Progenitor cell of endocrine pancreas (in vitro differentiated cells): ENCODE measurements around the gene OR8D2. TPM values are rescaled to one million over a fixed set of nuclear protein-coding genes. Genes with fewer than 3 reads are reported as not detected.

Experiments
- DNase-seq: peaks from one replicate; pipeline ENCODE4 v3.0.0; 2021; ENCODE audit warnings: low spot score; ENCODE audit not compliant: unreplicated experiment
- H3K27ac Mint-ChIP-seq: 2 replicates; pipeline ENCODE4 v1.8.0; 2021; ENCODE audit warnings: mild to moderate bottlenecking, moderate library complexity, mixed read lengths
- H3K27me3 Mint-ChIP-seq: 2 replicates; pipeline ENCODE4 v1.8.0; 2021; ENCODE audit warnings: mixed read lengths
- H3K36me3 Mint-ChIP-seq: 2 replicates; pipeline ENCODE4 v1.8.0; 2022; ENCODE audit warnings: mixed read lengths; ENCODE audit not compliant: insufficient read depth
- H3K4me1 Mint-ChIP-seq: 2 replicates; pipeline ENCODE4 v1.8.0; 2021; ENCODE audit warnings: low read depth, mixed read lengths
- H3K4me3 Mint-ChIP-seq: 2 replicates; pipeline ENCODE4 v1.8.0; 2021; ENCODE audit warnings: low read depth, mild to moderate bottlenecking, moderate library complexity, mixed read lengths
- H3K9me3 Mint-ChIP-seq: 2 replicates; pipeline ENCODE4 v1.8.0; 2021; ENCODE audit warnings: low read depth, mixed read lengths
- CTCF ChIP-seq: fragments of 200-600 bp; sonication (generic); IDR thresholded peaks from one replicate; pipeline ENCODE4 v1.5.0; 2021; ENCODE audit warnings: antibody characterized with exemption, mild to moderate bottlenecking; ENCODE audit not compliant: unreplicated experiment
- total RNA-seq: library from RNA; stranded (reverse); gene quantifications from 2 replicates; pipeline ENCODE4 v1.2.1, GENCODE V29; 2021

Gene OR8D2
- total RNA-seq, 1 donor from 2014 or later: not detected

- no peak for DNase-seq
- Mint-ChIP-seq H3K9me3 (no peaks in the 10 kb centered on the region), H3K27me3 (no peaks in the 10 kb centered on the region), H3K4me1 (no peaks in the 10 kb centered on the region), H3K27ac (no peak overlapping the region), H3K4me3 (no peak overlapping the region), H3K36me3 (no peaks in the 10 kb centered on the region)
- no peak for TF ChIP-seq CTCF
Measured at GRCh38 chr11:124339396-124340141, 19.6 kb upstream of the OR8D2 start.

- no peak for DNase-seq
- Mint-ChIP-seq H3K27me3 (no peaks in the 10 kb centered on the region), H3K27ac (no peak overlapping the region), H3K4me1 (no peaks in the 10 kb centered on the region), H3K36me3 (no peaks in the 10 kb centered on the region), H3K4me3 (no peak overlapping the region), H3K9me3 (peaks cover 9% of the 10 kb centered on the region)
- TF ChIP-seq CTCF: no peak
Measured at GRCh38 chr11:124331873-124332272, 11.9 kb upstream of the OR8D2 start.

GRCh38 chr11:124329787-124330478, 9.9 kb upstream of the OR8D2 start:
- no peaks in the 10 kb centered on the region for H3K27me3 Mint-ChIP-seq

GRCh38 chr11:124327775-124328174, 7.8 kb upstream of the OR8D2 start:
- no peak for TF ChIP-seq CTCF
- H3K9me3 Mint-ChIP-seq: peaks cover 9% of the 10 kb centered on the region
- no peak overlapping the region for H3K27ac Mint-ChIP-seq
- H3K36me3 Mint-ChIP-seq: no peaks in the 10 kb centered on the region
- H3K27me3 Mint-ChIP-seq: no peaks in the 10 kb centered on the region
- DNase-seq: no peak
- peaks cover 2% of the 10 kb centered on the region for H3K4me1 Mint-ChIP-seq
- H3K4me3 Mint-ChIP-seq: no peak overlapping the region

More at GRCh38 chr11:124329787-124330478, 9.9 kb upstream of the OR8D2 start:
- no peak overlapping the region for H3K27ac Mint-ChIP-seq
- H3K36me3 Mint-ChIP-seq: no peaks in the 10 kb centered on the region
- H3K4me3 Mint-ChIP-seq: no peak overlapping the region
- DNase-seq: no peak
- H3K9me3 Mint-ChIP-seq: peaks cover 9% of the 10 kb centered on the region
- no peaks in the 10 kb centered on the region for H3K4me1 Mint-ChIP-seq
- TF ChIP-seq CTCF: no peak

- Mint-ChIP-seq H3K4me1 (peaks cover 5% of the 10 kb centered on the region), H3K27ac (no peak overlapping the region), H3K27me3 (peaks cover 3% of the 10 kb centered on the region), H3K9me3 (no peaks in the 10 kb centered on the region), H3K4me3 (no peak overlapping the region), H3K36me3 (no peaks in the 10 kb centered on the region)
- DNase-seq: no peak
- TF ChIP-seq CTCF: no peak
Measured at GRCh38 chr11:124322356-124322755, 2.4 kb upstream of the OR8D2 start.
